ENCODE measurements around the gene CEMIP2.
A peak's percentile ranks its signal among the peaks of the same experiment; 100 is the strongest.

The CEMIP2 gene

DNA sequence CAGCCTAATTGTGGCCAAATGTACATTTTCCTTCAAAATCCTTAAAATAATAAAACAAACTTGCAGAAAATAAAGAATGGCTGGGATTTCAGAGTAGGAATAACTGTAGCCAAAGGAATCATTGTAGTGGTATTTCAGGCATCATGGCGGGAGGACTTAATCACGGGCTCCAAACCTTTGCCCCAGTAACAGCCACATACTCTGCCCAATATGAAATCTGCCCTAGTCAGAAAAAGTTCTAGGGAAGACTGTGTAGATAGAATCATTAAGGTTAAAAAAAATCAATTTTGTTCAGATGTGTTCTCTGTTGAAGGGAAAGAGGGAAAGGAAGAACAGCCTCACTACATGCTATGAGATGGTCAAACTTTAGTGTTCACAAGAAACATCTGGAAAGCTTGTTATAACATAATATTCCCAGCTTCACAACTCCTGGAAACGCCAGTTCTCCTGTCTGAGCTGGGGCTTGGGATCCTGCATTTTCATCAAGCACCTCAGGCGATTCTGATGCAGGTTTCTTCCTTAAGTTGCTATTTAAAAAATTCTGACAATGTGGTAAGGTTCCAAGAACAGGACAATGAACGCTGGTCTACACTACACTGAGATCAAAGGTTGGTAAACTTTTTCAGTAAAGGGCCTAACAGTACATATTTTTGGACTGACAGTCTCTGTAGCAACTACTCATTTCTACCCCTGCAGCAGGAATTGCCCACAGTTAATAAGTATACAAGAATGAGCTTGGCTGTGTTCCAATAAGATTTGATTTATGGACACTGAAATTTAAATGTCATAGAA, 87.9 kb downstream of the CEMIP2 start:
- TF ChIP-seq, protein P1, sequence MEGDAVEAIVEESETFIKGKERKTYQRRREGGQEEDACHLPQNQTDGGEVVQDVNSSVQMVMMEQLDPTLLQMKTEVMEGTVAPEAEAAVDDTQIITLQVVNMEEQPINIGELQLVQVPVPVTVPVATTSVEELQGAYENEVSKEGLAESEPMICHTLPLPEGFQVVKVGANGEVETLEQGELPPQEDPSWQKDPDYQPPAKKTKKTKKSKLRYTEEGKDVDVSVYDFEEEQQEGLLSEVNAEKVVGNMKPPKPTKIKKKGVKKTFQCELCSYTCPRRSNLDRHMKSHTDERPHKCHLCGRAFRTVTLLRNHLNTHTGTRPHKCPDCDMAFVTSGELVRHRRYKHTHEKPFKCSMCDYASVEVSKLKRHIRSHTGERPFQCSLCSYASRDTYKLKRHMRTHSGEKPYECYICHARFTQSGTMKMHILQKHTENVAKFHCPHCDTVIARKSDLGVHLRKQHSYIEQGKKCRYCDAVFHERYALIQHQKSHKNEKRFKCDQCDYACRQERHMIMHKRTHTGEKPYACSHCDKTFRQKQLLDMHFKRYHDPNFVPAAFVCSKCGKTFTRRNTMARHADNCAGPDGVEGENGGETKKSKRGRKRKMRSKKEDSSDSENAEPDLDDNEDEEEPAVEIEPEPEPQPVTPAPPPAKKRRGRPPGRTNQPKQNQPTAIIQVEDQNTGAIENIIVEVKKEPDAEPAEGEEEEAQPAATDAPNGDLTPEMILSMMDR (conservative IDR thresholded peaks at IDR 0.05; ENCODE audit: low read length): no peak
- no peak overlapping the region for H3K4me3 ChIP-seq (ENCODE audit: low read length)
- DNase-seq (ENCODE audit: low read depth): peak; percentile 63

DNA sequence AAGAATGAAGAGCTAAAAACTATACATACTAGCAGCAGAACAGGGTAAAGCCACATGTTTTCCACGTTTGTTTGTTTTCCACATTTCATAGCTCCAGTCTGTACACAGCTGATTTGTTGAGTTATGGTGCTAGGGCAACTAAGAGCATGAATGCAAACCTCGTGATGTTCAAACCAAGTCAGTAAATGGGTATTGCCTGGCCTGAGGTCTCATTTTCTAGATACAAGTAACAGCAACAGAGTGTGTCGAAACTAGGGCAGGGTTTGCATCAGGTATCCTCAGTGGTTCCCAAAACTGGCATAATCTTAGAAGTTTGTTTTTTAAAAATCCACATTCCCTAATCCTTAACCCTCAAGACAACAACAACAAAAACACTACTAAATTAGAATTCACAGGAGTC, 89.3 kb downstream of the CEMIP2 start:
- TF ChIP-seq, protein P1 (conservative IDR thresholded peaks at IDR 0.05; ENCODE audit: low read length): no peak
- peak; percentile 53 for DNase-seq (ENCODE audit: low read depth)
- H3K4me3 ChIP-seq (ENCODE audit: low read length): no peak overlapping the region

DNA sequence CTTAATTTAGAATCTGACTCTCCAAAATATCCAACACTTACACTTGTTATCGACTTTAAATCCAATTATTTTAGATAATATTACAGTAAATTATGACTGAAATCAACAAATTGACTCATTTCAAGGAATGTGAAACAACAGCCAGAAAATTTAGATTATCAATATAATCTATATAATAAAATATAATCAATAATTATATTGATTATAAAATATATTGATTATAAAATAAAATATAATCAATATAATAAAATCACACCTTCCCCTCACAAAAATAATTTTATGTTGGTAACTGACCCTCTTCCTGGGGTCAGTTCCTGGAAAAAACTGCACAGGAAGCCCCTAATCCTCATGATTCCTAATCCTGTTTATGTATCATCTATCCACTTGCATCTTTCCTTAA, 91.1 kb downstream of the CEMIP2 start:
- DNase-seq (ENCODE audit: low read depth): no peak
- TF ChIP-seq, protein P1 (conservative IDR thresholded peaks at IDR 0.05; ENCODE audit: low read length): no peak
- no peak overlapping the region for H3K4me3 ChIP-seq (ENCODE audit: low read length)

DNA sequence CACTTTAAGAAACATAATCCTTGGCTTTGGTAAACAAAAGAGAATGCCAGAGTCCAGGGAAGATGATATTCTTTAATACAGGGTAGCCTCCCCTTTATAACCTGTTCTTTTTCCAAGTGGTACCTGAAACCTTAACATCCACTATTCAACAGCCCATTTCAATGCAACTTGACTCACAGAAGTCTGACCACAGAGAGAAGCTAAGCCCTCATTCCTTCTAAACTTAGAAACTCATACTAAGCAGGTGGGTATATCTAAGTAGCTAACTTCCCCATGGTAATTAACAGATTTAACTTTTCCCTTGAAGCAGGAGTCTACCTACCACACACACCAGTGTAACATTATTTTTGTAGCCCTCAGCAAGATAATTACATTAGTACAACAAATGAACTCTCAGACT, 91.9 kb downstream of the CEMIP2 start:
- no peak for DNase-seq (ENCODE audit: low read depth)
- TF ChIP-seq, protein P1 (conservative IDR thresholded peaks at IDR 0.05; ENCODE audit: low read length): no peak
- no peak overlapping the region for H3K4me3 ChIP-seq (ENCODE audit: low read length)

DNA sequence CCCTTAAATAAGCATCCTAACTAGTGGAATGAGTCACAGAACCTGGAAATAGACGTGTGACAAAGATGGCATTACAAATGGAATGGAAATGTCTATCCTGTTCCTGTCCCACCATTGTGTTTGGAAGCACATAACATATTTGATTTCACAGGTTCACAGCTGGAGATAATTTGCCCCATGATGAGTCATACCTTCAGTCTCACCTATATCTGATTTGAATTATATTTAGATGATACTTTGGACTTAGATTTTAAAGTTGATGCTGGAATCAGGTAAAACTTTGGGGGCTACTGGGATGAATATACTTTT, 92.5 kb downstream of the CEMIP2 start:
- TF ChIP-seq, protein P1 (conservative IDR thresholded peaks at IDR 0.05; ENCODE audit: low read length): no peak
- H3K4me3 ChIP-seq (ENCODE audit: low read length): no peak overlapping the region
- no peak for DNase-seq (ENCODE audit: low read depth)

DNA sequence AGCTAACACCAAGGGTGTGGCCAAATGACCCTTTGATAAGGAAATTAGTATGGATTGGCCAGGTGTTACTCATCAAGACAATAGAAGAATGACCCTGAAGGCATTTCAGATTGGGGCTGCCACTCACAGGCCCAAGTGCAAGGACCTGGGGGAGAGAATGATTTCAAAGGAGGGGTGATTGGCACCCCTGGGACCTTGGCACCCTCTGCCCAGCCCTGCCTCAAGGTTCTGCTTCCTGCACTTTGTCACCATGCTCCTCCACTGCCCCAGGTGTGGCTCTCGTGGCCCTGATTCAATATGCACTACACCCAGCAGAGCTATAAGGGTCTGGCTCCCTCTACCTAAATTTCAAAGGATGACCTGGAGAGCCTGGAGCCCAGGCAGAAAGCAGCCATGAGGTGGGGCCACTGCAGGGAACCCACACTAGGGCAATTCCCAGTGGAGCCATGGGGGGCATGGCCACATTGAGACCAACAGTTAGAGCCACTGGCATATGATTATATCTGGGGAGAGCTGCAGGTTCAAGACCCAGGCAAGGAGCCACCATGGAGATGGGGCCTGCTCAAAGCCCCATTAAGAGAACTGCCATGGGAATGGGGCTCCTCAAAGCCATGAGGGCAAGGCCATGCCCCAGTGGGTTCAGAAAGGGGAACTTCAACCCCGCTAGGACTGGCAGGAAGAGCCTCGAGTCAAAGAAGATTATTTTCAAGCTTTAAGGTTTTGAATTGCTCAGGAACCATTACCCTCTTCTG, 93.0 kb downstream of the CEMIP2 start:
- TF ChIP-seq, protein P1 (conservative IDR thresholded peaks at IDR 0.05; ENCODE audit: low read length): no peak
- H3K4me3 ChIP-seq (ENCODE audit: low read length): no peak overlapping the region
- DNase-seq (ENCODE audit: low read depth): no peak

DNA sequence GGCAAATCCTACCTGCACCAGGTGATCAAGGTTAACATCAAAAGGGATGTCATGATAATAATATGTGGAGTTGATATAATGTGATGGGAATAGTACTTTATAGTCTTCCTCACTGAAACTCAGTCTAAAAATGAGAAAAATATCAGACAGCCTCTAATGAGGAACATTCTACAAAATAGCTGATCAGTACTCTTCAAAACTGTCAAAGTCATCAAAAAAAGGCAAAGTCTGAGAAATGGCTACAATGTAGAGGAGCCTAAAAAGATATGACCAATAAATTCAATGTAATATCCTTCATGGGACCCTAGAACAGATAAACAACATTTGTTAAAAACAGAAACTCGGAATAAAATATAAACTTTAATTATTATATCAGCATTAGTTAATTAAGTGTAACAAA, 95.7 kb downstream of the CEMIP2 start:
- DNase-seq (ENCODE audit: low read depth): no peak
- TF ChIP-seq, protein P1 (conservative IDR thresholded peaks at IDR 0.05; ENCODE audit: low read length): no peak
- no peak overlapping the region for H3K4me3 ChIP-seq (ENCODE audit: low read length)

Data from AG10803 (cell line).